GM12878 (cell line): ENCODE results near the gene FGD6. TPM values are rescaled to one million over a fixed set of nuclear protein-coding genes. Genes with fewer than 3 reads are reported as not detected.
A peak's percentile ranks its signal among the peaks of the same experiment; 100 is the strongest.

Experiments
- CBFB ChIP-seq: IDR thresholded peaks from 2 replicates; pipeline ENCODE4 v1.6.1; 2016; ENCODE audit warnings: antibody characterized with exemption, low read depth
- CHD2 ChIP-seq: IDR thresholded peaks from 2 replicates; pipeline ENCODE4 v1.6.1; 2011; ENCODE audit warnings: low read depth, low read length, improper control_type of control experiment, borderline replicate concordance
- EGR1 ChIP-seq, 2 experiments: IDR thresholded peaks; 1 replicate in 1 of 2; 2 replicates in 1 of 2; pipeline ENCODE4 v1.6.1; 2011 to 2012; ENCODE audit warnings: low read depth in 2 of 2, low read length in 2 of 2, borderline replicate concordance in 1 of 2, mild to moderate bottlenecking in 1 of 2, moderate library complexity in 1 of 2
- FOS ChIP-seq: IDR thresholded peaks from 3 replicates; pipeline ENCODE4 v1.6.1; 2011; ENCODE audit warnings: borderline replicate concordance; ENCODE audit not compliant: insufficient read length; ENCODE audit errors: extremely low read depth
- FOXM1 ChIP-seq: IDR thresholded peaks from 2 replicates; pipeline ENCODE4 v1.6.1; 2012; ENCODE audit warnings: low read depth, mild to moderate bottlenecking, inconsistent platforms, low read length, moderate library complexity
- IRF3 ChIP-seq: fragments of 450-650 bp; IDR thresholded peaks from 2 replicates; pipeline ENCODE4 v1.6.1; 2014; ENCODE audit warnings: mild to moderate bottlenecking
- JUNB ChIP-seq: IDR thresholded peaks from 2 replicates; pipeline ENCODE4 v1.6.1; 2016; ENCODE audit warnings: antibody characterized with exemption, mild to moderate bottlenecking
- MTA2 ChIP-seq: fragments of 450-650 bp; IDR thresholded peaks from 2 replicates; pipeline ENCODE4 v1.6.1; 2016; ENCODE audit warnings: low read depth, mild to moderate bottlenecking, moderate library complexity
- MYB ChIP-seq: fragments of 150-350 bp; IDR thresholded peaks from 2 replicates; pipeline ENCODE4 v1.6.1; 2014; ENCODE audit warnings: mild to moderate bottlenecking, low read depth, low read length, borderline replicate concordance
- NFIC ChIP-seq: IDR thresholded peaks from 2 replicates; pipeline ENCODE4 v1.6.1; 2012; ENCODE audit warnings: low read depth, mild to moderate bottlenecking, inconsistent platforms, low read length, moderate library complexity
- NFYA ChIP-seq: IDR thresholded peaks from 2 replicates; pipeline ENCODE4 v1.6.1; 2011; ENCODE audit warnings: low read depth, mild to moderate bottlenecking, low read length, improper control_type of control experiment, borderline replicate concordance
- SMARCA5 ChIP-seq: fragments of 450-650 bp; IDR thresholded peaks from 2 replicates; pipeline ENCODE4 v1.6.1; 2017; ENCODE audit warnings: mild to moderate bottlenecking
- TCF12 ChIP-seq: IDR thresholded peaks from 2 replicates; pipeline ENCODE4 v1.6.1; 2011; ENCODE audit warnings: low read depth, mild to moderate bottlenecking, low read length
- TCF3 ChIP-seq: IDR thresholded peaks from 2 replicates; pipeline ENCODE4 v1.6.1; 2012; ENCODE audit warnings: low read depth, mild to moderate bottlenecking, low read length, borderline replicate concordance; ENCODE audit not compliant: insufficient read depth
- YBX1 ChIP-seq: fragments of 450-650 bp; IDR thresholded peaks from 2 replicates; pipeline ENCODE4 v1.6.1; 2016; ENCODE audit warnings: antibody characterized with exemption
- YY1 ChIP-seq: IDR thresholded peaks from 2 replicates; pipeline ENCODE4 v1.6.1; 2011; ENCODE audit warnings: low read depth, mild to moderate bottlenecking, low read length
- ZBTB33 ChIP-seq: fragments of 450-650 bp; IDR thresholded peaks from 2 replicates; pipeline ENCODE4 v1.6.1; 2017; ENCODE audit warnings: mild to moderate bottlenecking
- ZNF217 ChIP-seq: fragments of 450-650 bp; IDR thresholded peaks from 2 replicates; pipeline ENCODE4 v1.6.1; 2017; ENCODE audit warnings: antibody characterized with exemption, mild to moderate bottlenecking
- ZSCAN29 ChIP-seq: fragments of 450-650 bp; IDR thresholded peaks from 2 replicates; pipeline ENCODE4 v1.6.1; 2017; ENCODE audit warnings: mild to moderate bottlenecking, moderate library complexity
- polyA plus RNA-seq, 11 experiments: library from polyadenylated mRNA; depleted of rRNA in 4 of 11; unstranded in 6 of 11; stranded (reverse) in 5 of 11; fragments of >200 nt; fragmentation: Nextera tagmentation in 4 of 11; fragmentation: Illumina TruSeq in 1 of 11; extraction: Ambion mirVana in 4 of 11; extraction: Trizol in 1 of 11; gene quantifications; 1 replicate in 1 of 11; 2 replicates in 10 of 11; pipeline versions ENCODE4 v1.2.1 to v1.2.3, GENCODE V29; 2011 to 2016; ENCODE audit warnings: inconsistent platforms in 2 of 11, missing spikeins in 2 of 11, low read depth in 1 of 11
- total RNA-seq, 4 experiments: library from RNA; depleted of rRNA in 3 of 4; stranded (reverse); fragments of >200 nt in 3 of 4; fragmentation: Illumina TruSeq in 1 of 4; extraction: Trizol in 1 of 4; gene quantifications; 2 replicates each; pipeline versions ENCODE4 v1.2.1 to v1.2.3, GENCODE V29; 2013 to 2021

Gene FGD6
- total and polyA plus RNA-seq, 10 of the 15 experiments (the other 5 are each of a cell fraction or from before 2014, with no cell fraction given): 2.4 to 15.5 (median 8.9) TPM

DNA sequence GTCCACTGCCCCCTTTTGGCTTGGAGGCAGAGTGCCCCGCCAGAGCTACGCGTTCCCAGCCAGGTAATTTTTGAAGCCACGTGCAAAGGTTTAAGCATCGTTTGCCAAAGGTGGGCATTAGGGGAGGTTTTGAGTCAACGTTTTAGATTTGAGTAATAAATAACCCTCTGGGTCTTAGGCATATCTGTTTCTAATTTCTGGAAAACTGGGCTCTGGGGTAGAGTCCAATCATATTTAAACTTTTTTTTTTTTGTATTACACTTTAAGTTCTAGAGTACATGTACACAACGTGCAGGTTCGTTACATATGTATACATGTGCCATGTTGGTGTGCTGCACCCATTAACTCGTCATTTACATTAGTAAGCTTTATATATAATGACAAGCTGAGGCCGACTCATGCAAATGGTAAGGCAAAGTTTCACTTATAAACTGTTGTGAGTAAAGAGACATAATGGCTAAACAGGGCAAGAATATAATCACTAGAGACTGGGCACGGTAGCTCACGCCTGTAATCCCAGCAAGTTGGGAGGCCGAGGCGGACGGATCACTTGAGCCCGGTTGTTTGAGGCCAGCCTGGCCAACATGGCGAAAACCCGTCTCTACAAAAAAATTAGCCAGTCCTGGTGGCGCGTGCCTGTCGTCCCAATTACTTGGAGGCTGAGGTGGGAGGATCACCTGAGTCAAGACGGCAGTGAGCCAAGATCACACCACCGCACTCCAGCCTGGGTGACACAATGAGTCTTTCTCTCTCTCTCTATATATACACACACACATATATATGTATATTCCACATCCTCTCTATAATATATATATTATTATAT, 143.4 kb downstream of the FGD6 start (continued):
- TF ChIP-seq ZBTB33 (no peak), SMARCA5 (0 out of 2 replicates have a peak, but pooled peaks have one; percentile 41), TCF3 (no peak), NFIC (peak; percentile 20; the same call in 1 of the 2 replicates), EGR1 (IDR thresholded peaks at IDR 0.05; ENCODE audit: borderline replicate concordance in 1 of 2, low read depth in 2 of 2, low read length in 2 of 2) (peak in 1 of 2 experiments; percentile 52; a peak in 1 of 3 replicates), YBX1 (no peak), MYB (no peak), JUNB (peak; percentile 67), FOXM1 (no peak), CBFB (no peak), FOS (no peak), YY1 (no peak; the same call in 1 of the 2 replicates), TCF12 (no peak), NFYA (no peak), MTA2 (peak; percentile 5; the same call in 1 of the 2 replicates), IRF3 (no peak), ZNF217 (no peak), ZSCAN29 (no peak), CHD2 (no peak; the same call in 1 of the 2 replicates)
